GM19238 (cell line): ENCODE measurements around the gene CD82.
"Not testable (repeated sequence)": the region's sequence is repeated elsewhere in the genome, so short reads cannot be mapped to it uniquely, and the experiment has no call there.

ENCODE experiments used
- DNase-seq: peaks from one replicate; pipeline ENCODE4 v3.0.0; 2011; ENCODE audit warnings: low spot score; ENCODE audit not compliant: insufficient read length

CD82 gene

GRCh38 chr11:44628730-44629700, 63.6 kb downstream of the CD82 start:
- DNase-seq, result no peak

GRCh38 chr11:44629732-44630345, 64.4 kb downstream of the CD82 start:
- DNase-seq, result no peak

- no peak for DNase-seq
Measured at GRCh38 chr11:44630511-44631210, 65.2 kb downstream of the CD82 start.

GRCh38 chr11:44631831-44632230, 66.4 kb downstream of the CD82 start:
- DNase-seq, result no peak

- DNase-seq, result no peak
Measured at GRCh38 chr11:44632466-44633123, 67.1 kb downstream of the CD82 start.

- DNase-seq, result no peak
Measured at GRCh38 chr11:44633641-44634040, 68.2 kb downstream of the CD82 start.

GRCh38 chr11:44634401-44635281, 69.2 kb downstream of the CD82 start:
- DNase-seq, result no peak

- no peak for DNase-seq
Measured at GRCh38 chr11:44637487-44637886, 72.0 kb downstream of the CD82 start.

- DNase-seq, result no peak
Measured at GRCh38 chr11:44638032-44638431, 72.6 kb downstream of the CD82 start.

GRCh38 chr11:44643217-44643616, 77.8 kb downstream of the CD82 start:
- no peak for DNase-seq

- no peak for DNase-seq
Measured at GRCh38 chr11:44645827-44646226, 80.4 kb downstream of the CD82 start.

- DNase-seq, result not testable (repeated sequence)
Measured at GRCh38 chr11:44647255-44647955, 81.9 kb downstream of the CD82 start.

- DNase-seq, result no peak
Measured at GRCh38 chr11:44648109-44648508, 82.6 kb downstream of the CD82 start.

- no peak for DNase-seq
Measured at GRCh38 chr11:44651535-44652155, 86.2 kb downstream of the CD82 start.

- DNase-seq, result no peak
Measured at GRCh38 chr11:44652901-44653644, 87.6 kb downstream of the CD82 start.

- no peak for DNase-seq
Measured at GRCh38 chr11:44654057-44654456, 88.6 kb downstream of the CD82 start.

- DNase-seq, result no peak
Measured at GRCh38 chr11:44654596-44654995, 89.1 kb downstream of the CD82 start.

GRCh38 chr11:44657836-44658505, 92.5 kb downstream of the CD82 start:
- DNase-seq, result no peak
